HAP-1 (cell line): ENCODE measurements around the gene KCTD21.

Experiments
- DNase-seq, 2 experiments: peaks; one replicate each; pipeline ENCODE4 v3.0.0-alpha.2; 2016 to 2020; ENCODE audit warnings: low spot score in 2 of 2
- H3K27me3 ChIP-seq: fragments of 250-450 bp; sonication (Bioruptor Pico); 2 replicates; pipeline ENCODE4 v1.5.1; 2020; ENCODE audit warnings: low read depth, mild to moderate bottlenecking, moderate library complexity
- H3K36me3 ChIP-seq: fragments of 250-450 bp; sonication (Bioruptor Pico); replicated peaks from 2 replicates; pipeline ENCODE4 v1.5.1; 2020; ENCODE audit warnings: mild to moderate bottlenecking
- H3K4me1 ChIP-seq: fragments of 250-450 bp; sonication (Bioruptor Pico); 2 replicates; pipeline ENCODE4 v1.5.1; 2020; ENCODE audit warnings: mild to moderate bottlenecking
- H3K4me3 ChIP-seq: fragments of 250-450 bp; sonication (Bioruptor Pico); 2 replicates; pipeline ENCODE4 v1.5.1; 2020; ENCODE audit warnings: mild to moderate bottlenecking, moderate library complexity
- H3K9me3 ChIP-seq: fragments of 250-450 bp; sonication (Bioruptor Pico); 2 replicates; pipeline ENCODE4 v1.5.1; 2020; ENCODE audit warnings: mild to moderate bottlenecking, moderate library complexity
- in situ Hi-C: fragments of 300-500 bp; cut with MboI; formaldehyde crosslinking; loops from 3 replicates; pipeline ENCODE4 v1.14.3; 2020; ENCODE audit warnings: low sequenced_read_pairs, inconsistent platforms, mixed read lengths

Gene KCTD21

DNA sequence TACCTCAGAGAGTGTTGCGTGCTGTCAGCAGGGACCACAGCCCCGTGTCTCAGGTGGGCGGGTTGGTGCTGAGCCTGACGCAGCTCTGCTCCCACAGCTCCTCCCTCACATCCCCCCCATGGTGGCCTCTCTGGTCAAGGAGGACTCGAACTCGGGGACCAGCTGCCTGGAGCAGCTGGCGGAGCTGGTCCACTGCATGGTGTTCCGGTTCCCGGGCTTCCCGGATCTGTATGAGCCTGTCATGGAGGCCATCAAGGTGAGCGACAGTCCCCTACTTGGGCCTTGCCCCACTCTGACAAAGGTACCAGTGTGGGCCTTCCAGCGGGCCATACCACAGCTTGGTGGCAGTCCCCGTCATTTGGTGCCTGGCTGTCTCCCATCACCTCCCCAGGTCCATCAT is 12.1 kb upstream of the KCTD21 start:
- Histone ChIP-seq H3K4me1 (no peaks in the 10 kb centered on the region), H3K9me3 (no peaks in the 10 kb centered on the region), H3K36me3 (no peaks in the 10 kb centered on the region; the same call in 1 of the 2 replicates), H3K4me3 (no peak overlapping the region), H3K27me3 (no peaks in the 10 kb centered on the region)
- in situ Hi-C loops: no loop called here
- DNase-seq: no peak

DNA sequence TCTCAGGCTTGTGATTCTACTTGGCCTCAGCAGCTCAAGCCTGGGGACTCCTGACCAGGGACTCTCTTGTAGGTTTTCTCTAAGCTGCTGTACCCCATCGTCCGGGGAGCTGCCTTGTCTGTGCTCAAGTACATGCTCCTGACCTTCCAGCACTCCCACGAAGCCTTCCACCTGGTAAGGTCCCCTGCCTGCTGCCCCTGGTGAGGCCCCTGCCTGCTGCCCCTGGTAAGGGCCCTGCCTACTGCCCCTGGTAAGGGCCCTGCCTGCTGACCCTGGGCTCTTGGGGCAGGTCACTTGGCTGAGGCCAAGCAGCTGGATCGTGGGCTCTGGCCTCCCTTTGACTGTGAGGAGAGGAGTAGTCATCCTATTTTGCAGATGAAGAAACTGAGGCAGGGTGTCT is 11.6 kb upstream of the KCTD21 start:
- in situ Hi-C loops: no loop called here
- Histone ChIP-seq H3K27me3 (no peaks in the 10 kb centered on the region), H3K4me1 (no peaks in the 10 kb centered on the region), H3K36me3 (no peaks in the 10 kb centered on the region; the same call in 1 of the 2 replicates), H3K9me3 (no peaks in the 10 kb centered on the region), H3K4me3 (no peak overlapping the region)
- DNase-seq: no peak

DNA sequence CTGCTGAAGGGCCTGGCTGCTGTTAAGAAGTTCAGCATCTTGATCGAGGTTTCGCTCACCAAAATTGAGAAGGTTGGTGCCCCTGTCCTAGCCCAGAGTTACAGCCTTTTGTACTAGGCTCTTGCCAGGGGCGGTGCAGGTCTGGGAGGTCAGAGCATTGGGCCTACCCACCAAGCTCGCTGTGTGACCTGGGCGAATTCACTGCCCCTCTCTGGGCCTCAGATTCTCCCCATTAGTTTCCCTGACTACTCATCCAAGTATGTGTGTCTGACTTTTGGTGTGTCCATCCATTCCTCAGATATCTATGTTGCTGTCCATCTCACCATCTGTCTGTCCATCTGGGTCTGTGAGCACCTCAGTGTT is 11.2 kb upstream of the KCTD21 start:
- H3K4me3 ChIP-seq: no peak overlapping the region
- H3K9me3 ChIP-seq: no peaks in the 10 kb centered on the region
- no peaks in the 10 kb centered on the region; the same call in 1 of the 2 replicates for H3K36me3 ChIP-seq
- H3K27me3 ChIP-seq: no peaks in the 10 kb centered on the region
- DNase-seq: no peak
- in situ Hi-C loops: no loop called here
- no peaks in the 10 kb centered on the region for H3K4me1 ChIP-seq

DNA sequence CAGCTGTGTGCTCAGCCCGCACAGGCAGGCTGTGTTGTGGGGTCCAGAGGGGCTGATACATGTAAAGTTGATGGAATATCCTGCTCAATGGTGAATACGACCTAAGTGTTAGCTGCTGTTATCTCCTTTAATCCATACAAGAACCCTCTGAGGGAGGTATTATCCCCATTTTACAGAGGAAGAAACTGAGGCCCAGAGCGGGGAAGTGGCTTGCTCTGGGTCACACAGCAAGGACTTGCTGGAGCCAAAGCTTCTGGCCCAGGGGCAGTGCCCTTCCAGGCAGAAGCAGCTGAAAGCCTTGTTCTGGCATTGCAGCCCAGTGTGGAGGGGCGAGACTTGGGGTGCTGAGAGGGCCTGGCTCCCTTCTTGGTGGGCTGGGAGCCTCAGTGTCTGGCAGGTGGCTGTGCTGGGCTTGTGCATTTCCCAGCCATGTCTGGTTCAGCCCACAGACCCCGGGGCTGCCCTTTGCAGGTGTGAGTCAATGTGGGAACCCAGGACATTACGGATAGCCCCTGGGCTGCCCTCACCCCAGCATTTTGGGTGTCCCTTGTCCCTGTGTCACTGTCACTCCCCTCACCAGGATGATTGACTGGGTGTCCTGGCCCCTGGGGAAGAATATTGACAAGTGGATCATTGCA is 10.7 kb upstream of the KCTD21 start:
- H3K27me3 ChIP-seq: no peaks in the 10 kb centered on the region
- no peaks in the 10 kb centered on the region for H3K9me3 ChIP-seq
- H3K4me3 ChIP-seq: no peak overlapping the region
- no peaks in the 10 kb centered on the region; the same call in 1 of the 2 replicates for H3K36me3 ChIP-seq
- in situ Hi-C loops: no loop called here
- no peaks in the 10 kb centered on the region for H3K4me1 ChIP-seq
- DNase-seq: no peak

DNA sequence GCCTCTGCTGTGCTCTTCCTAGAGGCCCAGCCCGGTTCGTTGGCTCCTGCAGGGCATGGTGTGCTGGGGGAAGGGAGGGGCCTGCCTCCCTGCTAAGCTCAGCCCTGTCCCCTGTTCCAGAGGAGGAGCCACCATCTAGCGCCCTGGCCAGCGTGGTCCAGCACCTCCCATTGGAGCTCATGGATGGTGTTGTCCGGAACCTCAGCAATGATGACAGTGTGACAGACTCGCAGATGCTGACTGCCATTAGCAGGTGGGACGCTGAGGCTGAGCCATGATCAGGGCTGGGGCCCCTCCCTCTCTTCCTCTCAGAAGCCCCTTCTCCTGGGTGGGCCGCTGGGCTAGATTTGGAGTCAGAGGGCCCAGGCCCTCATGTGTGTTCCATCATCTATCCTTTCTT is 9.4 kb upstream of the KCTD21 start:
- no peaks in the 10 kb centered on the region for H3K9me3 ChIP-seq
- no peak for DNase-seq

DNA sequence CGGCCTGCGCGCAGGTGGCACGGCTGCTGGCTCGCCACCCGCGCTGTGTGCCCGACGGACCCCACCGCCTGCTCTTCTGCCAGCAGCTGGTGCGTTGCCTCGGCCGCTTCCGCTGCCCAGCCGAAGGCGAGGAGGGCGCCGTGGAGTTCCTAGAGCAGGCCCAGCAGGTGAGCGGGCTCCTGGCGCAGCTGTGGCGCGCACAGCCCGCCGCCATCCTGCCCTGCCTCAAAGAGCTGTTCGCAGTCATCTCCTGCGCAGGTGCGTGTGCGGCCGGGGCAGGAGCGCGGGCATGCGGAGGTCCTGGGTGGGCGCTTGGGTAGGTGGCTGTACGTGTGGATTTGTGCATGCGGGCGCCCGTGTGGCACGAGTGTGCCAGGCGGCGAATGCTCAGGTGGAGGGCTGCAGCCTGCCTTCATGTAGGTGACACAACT is 8.2 kb upstream of the KCTD21 start:
- no peaks in the 10 kb centered on the region for H3K27me3 ChIP-seq
- DNase-seq: no peak
- no peaks in the 10 kb centered on the region for H3K4me1 ChIP-seq
- H3K36me3 ChIP-seq: no peaks in the 10 kb centered on the region; the same call in 1 of the 2 replicates
- no peaks in the 10 kb centered on the region for H3K9me3 ChIP-seq
- H3K4me3 ChIP-seq: no peak overlapping the region
- in situ Hi-C loops: no loop called here

More for the DNA sequence above, 9.4 kb upstream of the KCTD21 start:
- no peaks in the 10 kb centered on the region; the same call in 1 of the 2 replicates for H3K36me3 ChIP-seq
- no peak overlapping the region for H3K4me3 ChIP-seq
- no peaks in the 10 kb centered on the region for H3K4me1 ChIP-seq
- in situ Hi-C loops: no loop called here
- no peaks in the 10 kb centered on the region for H3K27me3 ChIP-seq

DNA sequence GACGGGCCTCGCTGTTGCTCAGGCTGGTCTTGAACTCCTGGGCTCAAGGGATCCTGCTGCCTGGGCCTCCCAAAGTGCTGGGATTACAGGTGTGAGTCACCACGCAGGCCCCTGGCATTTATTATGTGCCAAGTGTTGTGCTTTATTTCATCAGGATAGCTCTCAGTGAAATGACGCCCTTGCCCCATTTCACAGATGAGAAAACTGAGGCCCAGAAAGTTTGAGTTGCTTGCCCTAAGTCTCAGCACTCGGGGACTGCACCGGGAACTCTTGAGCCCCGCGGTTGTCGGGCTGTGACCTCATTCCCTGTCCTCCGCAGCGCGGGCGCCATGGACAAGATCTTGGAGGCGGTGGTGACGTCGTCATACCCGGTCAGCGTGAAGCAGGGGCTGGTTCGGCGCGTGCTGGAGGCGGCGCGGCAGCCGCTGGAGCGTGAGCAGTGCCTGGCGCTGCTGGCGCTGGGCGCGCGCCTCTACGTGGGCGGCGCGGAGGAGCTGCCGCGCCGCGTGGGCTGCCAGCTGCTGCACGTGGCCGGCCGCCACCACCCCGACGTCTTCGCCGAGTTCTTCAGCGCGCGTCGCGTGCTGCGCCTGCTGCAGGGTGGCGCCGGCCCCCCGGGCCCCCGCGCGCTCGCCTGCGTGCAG is 7.6 kb upstream of the KCTD21 start:
- Histone ChIP-seq H3K4me3 (no peak overlapping the region), H3K9me3 (no peaks in the 10 kb centered on the region), H3K27me3 (no peaks in the 10 kb centered on the region), H3K4me1 (no peaks in the 10 kb centered on the region), H3K36me3 (no peaks in the 10 kb centered on the region; the same call in 1 of the 2 replicates)
- no peak for DNase-seq
- in situ Hi-C loops: no loop called here

DNA sequence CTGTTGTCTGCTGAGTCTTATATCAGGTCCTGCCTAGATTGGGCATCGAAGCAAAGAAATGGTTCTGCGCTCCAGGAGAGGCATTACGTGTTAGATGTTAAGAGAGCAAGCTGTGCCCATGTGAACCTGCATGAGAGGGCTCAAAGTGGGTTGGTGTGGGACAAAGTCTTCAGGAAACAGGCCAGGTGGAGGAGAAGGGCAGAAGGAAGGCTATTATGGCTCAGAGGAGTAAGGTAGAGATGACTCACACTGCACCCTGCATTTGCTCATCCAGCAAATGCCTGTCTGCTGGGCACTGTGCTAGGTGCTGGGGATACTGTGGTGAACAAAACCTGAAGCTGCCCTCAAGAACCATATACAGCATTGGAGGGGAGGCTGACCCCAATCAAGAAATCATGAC is 6.1 kb upstream of the KCTD21 start:
- Histone ChIP-seq H3K9me3 (no peaks in the 10 kb centered on the region), H3K4me3 (no peak overlapping the region), H3K4me1 (no peaks in the 10 kb centered on the region; the same call in 1 of the 2 replicates), H3K36me3 (no peaks in the 10 kb centered on the region; the same call in 1 of the 2 replicates), H3K27me3 (no peaks in the 10 kb centered on the region)
- DNase-seq: no peak
- in situ Hi-C loops: no loop called here

DNA sequence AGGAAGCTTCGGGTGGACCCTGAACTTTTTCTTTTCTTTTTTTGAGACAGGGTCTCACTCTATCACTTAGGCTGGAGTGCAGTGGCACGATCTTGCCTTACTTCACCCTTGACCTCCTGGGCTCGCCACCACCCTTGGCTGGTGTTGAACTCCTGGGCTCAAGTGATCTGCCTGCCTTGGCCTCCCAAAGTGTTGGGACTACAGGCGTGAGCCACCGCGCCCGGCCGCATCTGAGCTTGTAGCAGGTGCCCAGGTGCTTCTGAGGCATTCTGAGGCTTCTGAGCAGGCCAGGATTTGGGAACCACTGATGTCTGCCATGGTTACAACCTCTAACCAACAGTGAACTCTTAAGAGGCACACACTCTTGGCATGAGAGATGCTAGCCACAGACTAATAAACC is 5.4 kb upstream of the KCTD21 start:
- Histone ChIP-seq H3K4me1 (no peaks in the 10 kb centered on the region; the same call in 1 of the 2 replicates), H3K9me3 (no peaks in the 10 kb centered on the region), H3K4me3 (no peak overlapping the region), H3K36me3 (no peaks in the 10 kb centered on the region; the same call in 1 of the 2 replicates), H3K27me3 (no peaks in the 10 kb centered on the region)
- no peak for DNase-seq
- in situ Hi-C loops: no loop called here

DNA sequence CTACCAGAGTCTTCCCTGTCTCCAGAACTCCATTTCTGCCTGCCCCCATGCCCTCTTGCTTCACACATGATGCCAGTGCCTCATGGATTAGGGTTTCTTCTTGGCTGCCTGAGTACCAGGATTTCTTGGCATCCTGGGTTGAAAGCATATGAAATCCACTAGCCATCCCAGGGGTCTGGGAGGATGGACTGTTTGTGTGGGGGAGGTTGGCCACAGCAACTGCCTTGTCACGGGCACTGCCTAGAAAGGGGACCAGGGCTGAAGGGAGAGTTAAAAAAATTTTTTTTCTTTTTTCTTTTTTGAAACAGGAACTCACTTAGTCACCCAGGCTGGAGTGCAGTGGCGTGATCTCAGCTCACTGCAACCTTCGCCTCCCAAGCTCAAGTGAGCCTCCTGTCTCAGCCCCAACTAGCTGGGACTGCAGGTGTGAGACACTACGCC is 4.5 kb upstream of the KCTD21 start:
- no peaks in the 10 kb centered on the region for H3K9me3 ChIP-seq
- H3K36me3 ChIP-seq: no peaks in the 10 kb centered on the region
- H3K4me1 ChIP-seq: no peaks in the 10 kb centered on the region; the same call in 1 of the 2 replicates
- DNase-seq: no peak
- H3K4me3 ChIP-seq: no peak overlapping the region
- H3K27me3 ChIP-seq: no peaks in the 10 kb centered on the region
- in situ Hi-C loops: no loop called here

DNA sequence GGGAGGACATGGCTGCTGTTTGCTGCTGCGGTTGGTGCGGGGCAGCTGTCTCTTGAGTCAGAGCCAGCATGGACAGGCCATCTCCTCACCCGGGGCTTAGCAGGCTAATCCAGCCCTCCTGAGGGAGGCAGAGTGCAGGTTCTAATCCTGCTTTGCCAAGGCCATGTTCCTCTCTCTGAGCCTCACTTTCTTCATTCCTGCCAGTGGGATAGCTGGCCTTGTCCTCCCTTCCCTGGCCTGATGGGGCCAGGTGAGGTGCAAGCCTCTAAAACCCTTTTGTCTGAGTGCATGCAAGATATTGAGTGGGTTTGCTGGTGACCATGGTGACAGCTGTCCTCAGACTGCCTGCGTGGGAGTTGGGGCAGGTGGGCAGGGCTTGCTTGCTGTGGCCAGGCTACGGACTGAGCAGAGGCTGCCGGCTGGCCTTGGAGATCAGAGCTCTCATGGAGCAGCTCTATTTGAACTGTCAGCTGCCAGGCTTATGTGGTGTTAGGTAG is 3.8 kb upstream of the KCTD21 start:
- H3K9me3 ChIP-seq: no peaks in the 10 kb centered on the region
- H3K4me3 ChIP-seq: no peak overlapping the region
- DNase-seq: no peak
- H3K36me3 ChIP-seq: no peaks in the 10 kb centered on the region
- H3K27me3 ChIP-seq: no peaks in the 10 kb centered on the region
- in situ Hi-C loops: no loop called here
- peaks cover 4% of the 10 kb centered on the region for H3K4me1 ChIP-seq

DNA sequence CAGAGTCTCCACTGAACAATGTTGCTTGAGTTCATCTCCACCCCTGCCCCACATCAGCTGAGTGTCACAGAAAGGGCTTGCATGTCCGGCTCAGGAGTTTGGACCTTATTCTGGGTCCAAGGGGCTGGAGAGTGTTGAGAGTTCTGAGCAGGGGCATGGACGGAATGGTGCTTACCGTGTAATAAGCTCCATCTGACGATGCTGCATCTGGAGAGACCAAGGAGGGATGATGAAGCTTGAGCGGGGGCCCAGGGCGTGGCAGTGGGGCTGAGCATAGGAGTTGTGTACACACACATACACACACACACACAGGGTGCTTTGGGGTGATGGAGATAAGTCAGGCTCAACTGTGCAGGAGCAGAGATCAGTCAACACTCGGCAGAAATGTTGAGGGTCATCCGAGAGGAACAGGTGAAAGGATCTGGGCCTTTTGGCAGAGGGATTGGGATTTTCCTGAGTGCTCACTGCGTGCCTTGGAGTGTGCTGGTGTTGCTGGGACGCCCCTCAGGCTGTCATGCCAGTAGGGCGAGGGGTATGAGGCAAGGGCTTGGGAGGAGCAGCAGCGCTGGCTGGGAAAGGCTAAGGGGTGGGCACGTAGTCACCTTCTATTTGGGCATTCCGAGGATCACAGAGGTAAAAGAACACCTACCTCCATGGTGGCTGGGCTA is 2.6 kb upstream of the KCTD21 start:
- in situ Hi-C loops: no loop called here
- no peak overlapping the region for H3K4me3 ChIP-seq
- no peaks in the 10 kb centered on the region for H3K27me3 ChIP-seq
- no peaks in the 10 kb centered on the region for H3K9me3 ChIP-seq
- H3K4me1 ChIP-seq: peaks cover 4% of the 10 kb centered on the region
- no peaks in the 10 kb centered on the region for H3K36me3 ChIP-seq
- no peak for DNase-seq

DNA sequence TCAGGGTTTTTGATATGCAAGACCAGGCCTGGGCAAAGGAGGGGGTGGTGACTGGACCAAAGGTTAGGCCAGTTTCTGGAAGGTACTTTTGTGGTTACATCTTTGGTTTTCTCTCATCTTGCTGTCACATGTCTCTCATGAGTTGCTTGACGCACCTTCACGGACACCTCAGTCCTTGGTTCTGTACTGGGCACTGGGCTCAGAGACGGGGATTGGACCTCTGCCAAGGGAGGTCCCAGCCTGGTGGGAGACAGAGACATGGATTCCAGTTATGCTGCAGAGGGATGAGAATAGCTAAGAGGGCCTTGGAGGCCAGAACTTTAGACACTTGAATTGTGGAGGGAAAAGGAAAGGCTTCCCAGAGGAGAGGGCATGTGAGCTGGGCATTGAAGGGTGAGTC is 1.9 kb upstream of the KCTD21 start:
- no peak for DNase-seq
- Histone ChIP-seq H3K27me3 (no peaks in the 10 kb centered on the region), H3K9me3 (no peaks in the 10 kb centered on the region), H3K36me3 (no peaks in the 10 kb centered on the region), H3K4me3 (no peak overlapping the region), H3K4me1 (peaks cover 4% of the 10 kb centered on the region)
- in situ Hi-C loops: no loop called here

DNA sequence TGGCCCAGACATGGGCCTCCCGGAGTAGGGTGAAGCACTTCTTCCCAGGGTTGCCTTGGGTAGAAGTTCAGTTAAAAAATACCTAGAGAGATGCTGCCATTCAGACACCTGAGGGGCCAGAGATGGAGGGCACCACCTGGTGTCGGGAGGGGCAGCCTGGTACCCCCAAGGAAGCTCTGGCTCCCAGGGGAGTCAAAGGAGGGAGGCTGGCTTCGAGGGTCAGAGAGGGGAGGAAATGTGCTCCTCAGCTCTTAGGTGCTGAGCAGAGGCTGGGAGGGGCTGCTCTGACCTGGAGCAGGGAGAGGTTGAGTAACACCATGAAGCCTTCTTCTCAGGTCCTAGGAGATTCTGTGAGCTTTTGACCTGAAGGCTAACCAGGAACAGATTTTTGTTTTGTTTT is 1.4 kb upstream of the KCTD21 start:
- Histone ChIP-seq H3K4me1 (peaks cover 4% of the 10 kb centered on the region), H3K9me3 (no peaks in the 10 kb centered on the region), H3K36me3 (no peaks in the 10 kb centered on the region), H3K4me3 (peak overlapping the region; percentile 82), H3K27me3 (no peaks in the 10 kb centered on the region)
- in situ Hi-C loops: no loop called here
- no peak for DNase-seq
